GM12864 (cell line): ENCODE results near the gene ARG1.

Source experiments
- DNase-seq: peaks from one replicate; pipeline ENCODE4 v3.0.0-alpha.2; 2011; ENCODE audit warnings: low read depth
- H3K4me3 ChIP-seq: 2 replicates; pipeline ENCODE4 v1.5.1; 2011; ENCODE audit warnings: mild to moderate bottlenecking, low read depth, low read length, control low read depth
- TF ChIP-seq, protein P1 (sequence below): IDR thresholded peaks from 2 replicates; pipeline ENCODE4 v1.5.1; 2011; ENCODE audit warnings: low read depth, mild to moderate bottlenecking, moderate library complexity, low read length, control low read depth, inconsistent platforms; ENCODE audit errors: missing control alignments

Gene ARG1

GRCh38 chr6:131561925-131562707 lies 10.9 kb upstream of the ARG1 start:
- no peak overlapping the region for H3K4me3 ChIP-seq
- no peak for DNase-seq
- TF ChIP-seq, protein P1, sequence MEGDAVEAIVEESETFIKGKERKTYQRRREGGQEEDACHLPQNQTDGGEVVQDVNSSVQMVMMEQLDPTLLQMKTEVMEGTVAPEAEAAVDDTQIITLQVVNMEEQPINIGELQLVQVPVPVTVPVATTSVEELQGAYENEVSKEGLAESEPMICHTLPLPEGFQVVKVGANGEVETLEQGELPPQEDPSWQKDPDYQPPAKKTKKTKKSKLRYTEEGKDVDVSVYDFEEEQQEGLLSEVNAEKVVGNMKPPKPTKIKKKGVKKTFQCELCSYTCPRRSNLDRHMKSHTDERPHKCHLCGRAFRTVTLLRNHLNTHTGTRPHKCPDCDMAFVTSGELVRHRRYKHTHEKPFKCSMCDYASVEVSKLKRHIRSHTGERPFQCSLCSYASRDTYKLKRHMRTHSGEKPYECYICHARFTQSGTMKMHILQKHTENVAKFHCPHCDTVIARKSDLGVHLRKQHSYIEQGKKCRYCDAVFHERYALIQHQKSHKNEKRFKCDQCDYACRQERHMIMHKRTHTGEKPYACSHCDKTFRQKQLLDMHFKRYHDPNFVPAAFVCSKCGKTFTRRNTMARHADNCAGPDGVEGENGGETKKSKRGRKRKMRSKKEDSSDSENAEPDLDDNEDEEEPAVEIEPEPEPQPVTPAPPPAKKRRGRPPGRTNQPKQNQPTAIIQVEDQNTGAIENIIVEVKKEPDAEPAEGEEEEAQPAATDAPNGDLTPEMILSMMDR, result no peak

GRCh38 chr6:131565056-131565455 lies 8.0 kb upstream of the ARG1 start:
- TF ChIP-seq, protein P1, result no peak
- no peak overlapping the region for H3K4me3 ChIP-seq
- no peak for DNase-seq

DNA sequence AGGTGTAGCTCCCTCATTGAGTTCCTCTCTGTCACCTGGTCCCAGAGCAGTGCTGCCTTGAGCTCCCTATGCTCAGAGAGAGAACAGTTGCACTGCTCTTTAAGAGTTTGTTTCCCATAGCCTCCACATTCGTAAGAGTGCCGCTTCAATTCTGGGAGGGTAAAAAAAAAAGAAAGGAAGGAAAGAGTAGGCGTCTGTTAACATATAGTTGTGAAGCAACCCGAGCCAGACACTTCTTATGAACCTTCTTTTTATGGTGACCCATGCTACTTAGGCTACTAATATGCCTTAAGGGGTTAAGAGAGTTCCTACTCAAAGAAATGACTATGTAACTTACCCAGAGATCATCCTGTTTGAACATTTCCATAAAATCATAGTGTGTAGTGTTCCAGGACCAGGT lies 4.3 kb upstream of the ARG1 start:
- TF ChIP-seq, protein P1, result no peak
- DNase-seq, result no peak
- H3K4me3 ChIP-seq, result no peak overlapping the region

- H3K4me3 ChIP-seq, result no peak overlapping the region
- no peak for DNase-seq
- TF ChIP-seq, protein P1, result no peak
Observed at GRCh38 chr6:131574133-131574532, 1.1 kb downstream of the ARG1 start.

- H3K4me3 ChIP-seq, result no peak overlapping the region
- TF ChIP-seq, protein P1, result no peak
- DNase-seq, result no peak
Observed at GRCh38 chr6:131574686-131575085, 1.7 kb downstream of the ARG1 start.

GRCh38 chr6:131575834-131576478 lies 2.9 kb downstream of the ARG1 start:
- no peak for DNase-seq
- TF ChIP-seq, protein P1, result no peak
- H3K4me3 ChIP-seq, result no peak overlapping the region

GRCh38 chr6:131581523-131581922 lies 8.5 kb downstream of the ARG1 start:
- DNase-seq, result no peak
- TF ChIP-seq, protein P1, result no peak
- no peak overlapping the region for H3K4me3 ChIP-seq
